OCI-LY3 (cell line): ENCODE data around the gene EPSTI1.

Experiments used
- H2AFZ ChIP-seq: fragments of 200-600, 300-600 bp; shearing (Covaris generic); 2 replicates; pipeline ENCODE4 v1.6.0; 2014; ENCODE audit warnings: antibody characterized with exemption, low read depth, low read length
- H3K27ac ChIP-seq: fragments of 200-600, 300-600 bp; sonication (generic); 2 replicates; pipeline ENCODE4 v1.5.1; 2014; ENCODE audit warnings: mild to moderate bottlenecking, low read length, moderate library complexity, mixed read lengths
- H3K27me3 ChIP-seq: fragments of 200-600, 300-600 bp; sonication (generic); 2 replicates; pipeline ENCODE4 v1.6.1; 2014; ENCODE audit warnings: low read depth, low read length, mixed read lengths
- H3K36me3 ChIP-seq: fragments of 200-600, 300-600 bp; sonication (generic); replicated peaks from 2 replicates; pipeline ENCODE3; 2014; ENCODE audit warnings: low read depth, low read length, mixed read lengths
- H3K4me1 ChIP-seq: fragments of 300-600, 200-600 bp; sonication (generic); 2 replicates; pipeline ENCODE4 v1.6.1; 2014; ENCODE audit warnings: low read length, mixed read lengths
- H3K4me2 ChIP-seq: fragments of 200-600, 300-600 bp; sonication (generic); 2 replicates; pipeline ENCODE4 v1.6.1; 2014; ENCODE audit warnings: low read length, mixed read lengths
- H3K4me3 ChIP-seq: fragments of 300-600, 200-600 bp; sonication (generic); 2 replicates; pipeline ENCODE4 v1.5.1; 2014; ENCODE audit warnings: antibody characterized with exemption, mild to moderate bottlenecking, low read length, moderate library complexity
- H3K79me2 ChIP-seq: fragments of 300-600, 200-600 bp; shearing (Covaris generic); 2 replicates; pipeline ENCODE4 v1.6.1; 2014; ENCODE audit warnings: mild to moderate bottlenecking, low read length, mixed read lengths
- H3K9ac ChIP-seq: fragments of 300-600, 200-600 bp; shearing (Covaris generic); 2 replicates; pipeline ENCODE4 v1.6.0; 2014; ENCODE audit warnings: mild to moderate bottlenecking, low read length, moderate library complexity
- H3K9me3 ChIP-seq: fragments of 200-600, 300-600 bp; shearing (Covaris generic); 2 replicates; pipeline ENCODE4 v1.6.1; 2014; ENCODE audit warnings: low read length, mixed read lengths; ENCODE audit not compliant: insufficient read depth
- H4K20me1 ChIP-seq: fragments of 200-600, 300-600 bp; sonication (generic); 2 replicates; pipeline ENCODE4 v1.6.1; 2016; ENCODE audit warnings: low read length, mixed read lengths; ENCODE audit not compliant: insufficient read depth
- CTCF ChIP-seq: fragments of 200-600, 300-600 bp; sonication (generic); IDR thresholded peaks from 2 replicates; pipeline ENCODE4 v1.5.1; 2014; ENCODE audit warnings: antibody characterized with exemption, low read length, low read depth
- EZH2phosphoT487 ChIP-seq: fragments of 200-600 bp; shearing (Covaris generic); IDR thresholded peaks from 2 replicates; pipeline ENCODE4 v1.6.1; 2018; ENCODE audit warnings: antibody characterized with exemption, mixed run types, low read depth

The EPSTI1 gene

DNA sequence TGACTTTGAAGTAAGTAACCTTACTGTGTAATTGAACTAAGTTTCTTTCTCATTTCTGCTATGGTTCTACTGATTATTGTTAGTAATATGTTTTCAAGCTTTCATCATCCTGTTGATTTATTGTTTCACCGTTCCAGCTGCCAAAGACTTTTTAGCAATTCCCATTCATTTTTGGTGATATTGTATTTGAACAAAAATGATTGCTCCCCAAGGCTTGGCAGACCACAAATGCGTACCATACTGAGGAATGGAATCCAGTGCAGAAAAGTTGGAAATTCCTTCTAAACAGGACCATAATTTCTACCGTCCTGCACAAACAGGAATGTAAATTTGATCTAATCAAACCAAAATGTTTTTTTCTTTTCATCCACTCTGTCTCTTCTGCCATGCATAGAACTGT lies 10.7 kb downstream of the EPSTI1 start:
- Histone ChIP-seq H4K20me1 (no peaks in the 10 kb centered on the region), H3K79me2 (no peaks in the 10 kb centered on the region), H3K4me1 (peaks cover 48% of the 10 kb centered on the region), H3K4me2 (no peak overlapping the region), H3K36me3 (peaks cover 9% of the 10 kb centered on the region), H3K9ac (no peak overlapping the region), H3K4me3 (no peak overlapping the region), H3K9me3 (peaks cover 6% of the 10 kb centered on the region), H2AFZ (no peak overlapping the region), H3K27ac (no peak overlapping the region), H3K27me3 (no peaks in the 10 kb centered on the region)
- TF ChIP-seq CTCF: no peak
- TF ChIP-seq EZH2phosphoT487: no peak

GRCh38 chr13:42977219-42977659 lies 14.8 kb downstream of the EPSTI1 start:
- no peaks in the 10 kb centered on the region for H4K20me1 ChIP-seq
- no peak overlapping the region for H3K4me3 ChIP-seq
- peak overlapping the region; percentile 34 for H3K27ac ChIP-seq
- no peaks in the 10 kb centered on the region for H3K79me2 ChIP-seq
- H3K27me3 ChIP-seq: no peaks in the 10 kb centered on the region
- no peak overlapping the region for H3K9ac ChIP-seq
- H2AFZ ChIP-seq: no peak overlapping the region
- H3K36me3 ChIP-seq: peaks cover 9% of the 10 kb centered on the region
- peaks cover 6% of the 10 kb centered on the region for H3K9me3 ChIP-seq
- peaks cover 16% of the 10 kb centered on the region for H3K4me1 ChIP-seq
- no peak overlapping the region; the same call in 1 of the 2 replicates for H3K4me2 ChIP-seq
- TF ChIP-seq CTCF (no peak), EZH2phosphoT487 (no peak)

DNA sequence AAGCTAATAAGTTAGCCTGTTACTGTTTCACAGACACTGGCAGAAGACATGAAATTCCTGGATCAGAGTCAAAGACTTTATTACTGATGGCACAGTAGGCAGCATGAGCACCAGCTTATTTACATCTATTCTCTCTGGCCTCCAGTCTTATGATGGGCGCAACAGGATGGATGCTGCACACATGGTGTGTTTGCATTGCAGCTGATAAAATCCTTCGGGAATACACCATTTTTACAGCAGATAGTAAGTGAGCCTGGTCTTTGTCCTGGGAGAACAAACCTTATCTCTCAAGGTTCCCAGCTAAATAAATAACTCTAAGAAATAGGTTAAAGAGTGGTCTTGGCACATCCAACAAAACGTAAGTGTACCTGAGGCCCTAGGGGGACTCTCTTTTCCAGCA lies 16.0 kb downstream of the EPSTI1 start:
- Histone ChIP-seq H3K27me3 (no peaks in the 10 kb centered on the region), H3K27ac (no peak overlapping the region), H2AFZ (no peak overlapping the region), H3K36me3 (peaks cover 9% of the 10 kb centered on the region), H3K4me2 (no peak overlapping the region), H3K4me3 (no peak overlapping the region), H3K4me1 (peaks cover 25% of the 10 kb centered on the region), H4K20me1 (no peaks in the 10 kb centered on the region), H3K9me3 (peaks cover 6% of the 10 kb centered on the region), H3K79me2 (no peaks in the 10 kb centered on the region), H3K9ac (no peak overlapping the region)
- TF ChIP-seq CTCF (no peak), EZH2phosphoT487 (no peak)

DNA sequence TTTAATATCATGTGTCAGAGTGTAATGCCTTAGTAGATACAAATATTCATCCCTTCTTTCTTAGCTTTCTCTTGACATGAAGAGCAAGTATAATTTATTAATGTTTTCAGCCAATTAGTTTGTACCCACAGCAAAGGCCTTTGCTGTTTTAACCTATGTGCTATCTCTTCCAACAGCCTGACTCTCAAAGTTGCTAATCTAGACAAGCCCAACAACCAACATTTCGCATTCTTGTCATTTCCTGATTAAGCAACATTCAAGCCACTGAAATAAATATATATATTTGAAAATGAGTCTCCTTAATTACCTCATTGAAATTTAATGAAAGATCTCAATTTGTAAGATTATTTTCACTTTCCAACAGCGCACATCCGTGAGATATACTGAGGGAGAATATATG lies 18.5 kb downstream of the EPSTI1 start:
- Histone ChIP-seq H3K36me3 (peaks cover 9% of the 10 kb centered on the region), H3K9me3 (peaks cover 6% of the 10 kb centered on the region), H2AFZ (no peak overlapping the region), H3K27ac (no peak overlapping the region), H3K27me3 (no peaks in the 10 kb centered on the region), H3K79me2 (no peaks in the 10 kb centered on the region), H4K20me1 (no peaks in the 10 kb centered on the region), H3K9ac (no peak overlapping the region), H3K4me1 (peaks cover 39% of the 10 kb centered on the region), H3K4me2 (no peak overlapping the region), H3K4me3 (no peak overlapping the region)
- TF ChIP-seq CTCF (no peak), EZH2phosphoT487 (no peak)
